ENCODE data around the gene OSBPL5.

GRCh38 chr11:3083321-3083720, 81.8 kb downstream of the OSBPL5 start:
- TF ChIP-seq MYC (IDR thresholded peaks at IDR 0.05; ENCODE audit: low read depth, low read length) (no peak), POLR2A (IDR thresholded peaks at IDR 0.05; ENCODE audit: extremely low read depth, insufficient read length) (no peak)

Measured in NB4 (cell line).